CD4-positive, alpha-beta memory T cell (primary cell): Measurements from ENCODE around the gene BATF2. TPM values are rescaled to one million over a fixed set of nuclear protein-coding genes. Genes with fewer than 3 reads are reported as not detected.
A peak's percentile ranks its signal among the peaks of the same experiment; 100 is the strongest.
"Not testable (repeated sequence)": the region's sequence is repeated elsewhere in the genome, so short reads cannot be mapped to it uniquely, and the experiment has no call there.

Source experiments
- CTCF ChIA-PET: fragments of 350-600 bp; sonication (Branson Sonifier 250); formaldehyde crosslinking; loops from one replicate; lab custom pipeline; 2021; ENCODE audit warnings: inconsistent platforms; ENCODE audit not compliant: partially characterized antibody; lab: Charles Lee
- POLR2A ChIA-PET: fragments of 350-600 bp; sonication (Branson Sonifier 250); formaldehyde crosslinking; loops from one replicate; lab custom pipeline; 2021; ENCODE audit not compliant: partially characterized antibody; lab: Charles Lee
- DNase-seq, 5 donors: peaks; one replicate each; pipeline versions ENCODE4 v3.0.0 to v3.0.0-alpha.2; 2020 to 2022; ENCODE audit warnings: mixed read lengths in 1 of 5
- H3K27ac ChIP-seq: one replicate; pipeline ENCODE4 v1.7.0; 2013; ENCODE audit warnings: low read depth, low read length
- H3K27me3 ChIP-seq: 2 replicates; pipeline ENCODE4 v1.7.0; 2013; ENCODE audit warnings: mild to moderate bottlenecking, low read length, moderate library complexity; ENCODE audit not compliant: insufficient read depth
- H3K36me3 ChIP-seq: 2 replicates; pipeline ENCODE4 v1.7.0; 2013; ENCODE audit warnings: mild to moderate bottlenecking, low read length, moderate library complexity; ENCODE audit not compliant: insufficient read depth
- H3K4me1 ChIP-seq: 2 replicates; pipeline ENCODE4 v1.7.0; 2013; ENCODE audit warnings: mild to moderate bottlenecking, low read length, moderate library complexity; ENCODE audit not compliant: insufficient read depth
- H3K4me3 ChIP-seq, 2 donors: one replicate each; pipeline ENCODE4 v1.7.0; 2013; ENCODE audit warnings: low read length in 2 of 2, mild to moderate bottlenecking in 1 of 2
- H3K9me3 ChIP-seq, 2 donors: one replicate each; pipeline ENCODE4 v1.7.0; 2013; ENCODE audit warnings: low read length in 2 of 2, control low read depth in 1 of 2; ENCODE audit not compliant: control insufficient read depth in 1 of 2
- H3K27ac Mint-ChIP-seq, 7 donors: one replicate each; pipeline ENCODE4 v1.8.0; 2020 to 2021; ENCODE audit warnings: mixed read lengths in 7 of 7, mild to moderate bottlenecking in 6 of 7, inconsistent platforms in 3 of 7, moderate library complexity in 3 of 7
- H3K27me3 Mint-ChIP-seq, 2 donors: one replicate each; pipeline ENCODE4 v1.8.0; 2020 to 2021; ENCODE audit warnings: mixed read lengths in 2 of 2
- H3K36me3 Mint-ChIP-seq, 2 donors: one replicate each; pipeline ENCODE4 v1.8.0; 2020 to 2021; ENCODE audit warnings: mixed read lengths in 2 of 2, inconsistent platforms in 1 of 2, mild to moderate bottlenecking in 1 of 2
- H3K4me1 Mint-ChIP-seq, 4 donors: one replicate each; pipeline ENCODE4 v1.8.0; 2020 to 2021; ENCODE audit warnings: mixed read lengths in 4 of 4, mild to moderate bottlenecking in 1 of 4
- H3K4me3 Mint-ChIP-seq, 8 donors: one replicate each; pipeline ENCODE4 v1.8.0; 2020 to 2021; ENCODE audit warnings: mixed read lengths in 8 of 8, mild to moderate bottlenecking in 7 of 8, moderate library complexity in 6 of 8, inconsistent platforms in 3 of 8
- H3K9me3 Mint-ChIP-seq, 8 donors: one replicate each; pipeline ENCODE4 v1.8.0; 2020 to 2021; ENCODE audit warnings: mixed read lengths in 8 of 8, mild to moderate bottlenecking in 5 of 8, inconsistent platforms in 3 of 8, moderate library complexity in 1 of 8
- intact Hi-C: fragments of 100-400 bp; cut with micrococcal nuclease; formaldehyde crosslinking; loops from one replicate; pipeline ENCODE4 v1.15.1; 2023
- polyA plus RNA-seq, 2 donors: library from polyadenylated mRNA; unstranded; fragments of 300-500 nt; fragmentation: Illumina TruSeq; gene quantifications; one replicate each; pipeline ENCODE4 v1.2.3, GENCODE V29; 2021
- total RNA-seq, 2 experiments: library from RNA; stranded (reverse); gene quantifications; one replicate each; pipeline ENCODE4 v1.2.3, GENCODE V29; 2021

BATF2 gene
- total and polyA plus RNA-seq, 4 experiments from 2014 or later: 0.17 TPM; not detected in 3

DNA sequence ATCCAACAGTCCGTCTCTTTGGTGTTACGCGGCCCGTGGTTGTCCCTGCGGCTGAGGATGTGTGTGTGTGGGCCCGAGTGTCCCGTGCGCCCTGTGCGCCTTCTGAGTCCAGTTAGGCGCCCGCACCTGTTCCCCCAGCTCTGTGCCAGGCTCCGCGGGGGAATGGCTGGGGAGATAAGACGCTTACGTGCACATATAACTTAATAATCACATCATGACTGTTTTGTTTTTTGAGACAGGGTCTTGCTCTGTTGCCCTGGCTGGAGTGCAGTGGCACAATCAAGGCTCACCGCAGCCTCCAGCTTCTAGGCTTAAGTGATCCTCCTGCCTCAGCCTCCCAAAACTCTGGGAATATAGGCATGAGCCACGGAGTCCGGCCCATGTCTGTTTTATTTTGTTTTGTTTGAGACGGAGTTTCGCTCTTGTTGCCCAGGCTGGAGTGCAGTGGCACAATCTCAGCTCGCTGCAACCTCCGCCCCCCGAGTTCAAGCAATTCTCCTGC lies 18.0 kb upstream of the BATF2 start:
- intact Hi-C loops: loop anchor here (1.0 to 5.0 kb wide), 4 partner anchors 13 to 227 kb away; partner anchors contain the start of gene SNX15
- peaks cover 0 to 7% of the 10 kb centered on the region in 2 donors for H3K36me3 Mint-ChIP-seq
- DNase-seq: no peak
- CTCF ChIA-PET: interaction anchor here (0.8 to 7.1 kb wide), 20 partner anchors 9 to 579 kb away, joined by 3 to 65 read pairs (median 4); partner anchors contain the start of genes BATF2, CDC42BPG, CDCA5 and FAU
- H3K27ac ChIP-seq: peak overlapping the region; percentile 98
- H3K4me1 Mint-ChIP-seq: peaks cover 13 to 28% (median 23%) of the 10 kb centered on the region in 4 donors
- H3K4me3 Mint-ChIP-seq: peak overlapping the region; percentile 88 to 97 (median 92)
- H3K9me3 Mint-ChIP-seq: no peaks in the 10 kb centered on the region
- peaks cover 6% of the 10 kb centered on the region for H3K36me3 ChIP-seq
- no peaks in the 10 kb centered on the region for H3K27me3 Mint-ChIP-seq
- H3K9me3 ChIP-seq: no peaks in the 10 kb centered on the region
- POLR2A ChIA-PET: interaction anchor here (0.8 to 3.3 kb wide), 27 partner anchors 10 to 1358 kb away, joined by 3 to 21 read pairs (median 4); partner anchors contain the start of genes CAPN1, FAU, MAJIN and MRPL49
- H3K27ac Mint-ChIP-seq: peak overlapping the region; percentile 85 to 96 (median 93)
- H3K4me1 ChIP-seq: peaks cover 23% of the 10 kb centered on the region
- no peaks in the 10 kb centered on the region for H3K27me3 ChIP-seq
- H3K4me3 ChIP-seq: peak overlapping the region; percentile 52 to 97

DNA sequence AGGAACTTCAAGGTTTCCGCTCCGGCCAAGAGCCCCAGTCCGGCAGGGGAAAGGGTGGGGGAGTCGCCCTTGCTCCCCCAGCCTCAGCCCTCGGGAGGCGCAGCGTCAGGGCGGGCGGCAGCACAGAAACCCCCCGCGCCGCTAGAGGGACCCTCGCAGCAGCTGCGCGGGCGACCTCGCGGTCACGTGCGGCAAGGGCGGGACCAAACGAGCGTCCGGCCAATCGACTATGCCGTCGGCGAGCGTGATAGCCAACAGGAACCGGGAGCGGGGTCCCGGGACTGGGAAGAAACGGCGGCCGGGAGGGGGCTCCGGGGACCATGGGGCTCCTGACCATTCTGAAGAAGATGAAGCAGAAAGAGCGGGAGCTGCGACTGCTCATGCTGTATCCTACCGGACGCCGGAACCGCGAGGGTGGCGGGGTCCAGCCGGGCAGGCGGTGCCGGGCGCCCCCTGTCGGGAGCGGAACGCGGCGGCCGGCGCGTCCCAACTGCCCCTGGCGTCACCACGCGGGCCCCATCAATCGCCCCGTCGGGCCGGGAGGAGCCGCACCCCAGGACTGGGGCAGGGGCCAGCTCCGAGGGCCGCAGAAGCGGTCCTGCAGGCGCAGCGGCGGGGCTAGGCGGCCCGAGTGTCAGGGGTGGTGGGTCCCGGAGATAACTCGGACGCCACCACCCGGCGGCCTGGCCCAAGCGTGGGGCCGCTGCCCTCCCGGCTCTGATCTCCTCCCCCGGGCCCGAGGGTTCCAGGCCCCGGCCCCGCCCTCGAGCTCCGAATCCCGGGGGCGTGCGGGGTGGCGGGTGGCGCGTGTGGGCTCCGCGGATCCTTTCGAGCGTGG lies 17.3 kb upstream of the BATF2 start, which contains the start of gene ARL2:
Gene ARL2, plus strand, starts transcription at position 273 of the 838 bp plus-strand sequence. Its CDS starts 48 bp downstream, at position 321.
- Mint-ChIP-seq H3K27ac (peak within 1 kb of the TSS; percentile 95 to 98 (median 97)), H3K36me3 (peaks cover 0 to 5% of the 10 kb centered on the region in 2 donors), H3K4me3 (peak within 1 kb of the TSS; percentile 89 to 97 (median 92)), H3K27me3 (no peaks in the 10 kb centered on the region), H3K4me1 (peaks cover 13 to 28% (median 23%) of the 10 kb centered on the region in 4 donors), H3K9me3 (no peaks in the 10 kb centered on the region)
- Histone ChIP-seq H3K4me3 (peak within 1 kb of the TSS; percentile 90 to 97), H3K36me3 (peaks cover 6% of the 10 kb centered on the region), H3K27ac (peak within 1 kb of the TSS; percentile 98), H3K9me3 (no peaks in the 10 kb centered on the region), H3K4me1 (peaks cover 23% of the 10 kb centered on the region), H3K27me3 (no peaks in the 10 kb centered on the region)
- DNase-seq: peak; percentile 80 to 85 (median 82)
- POLR2A ChIA-PET: interaction anchor here (0.6 to 3.3 kb wide), 30 partner anchors 11 to 1358 kb away, joined by 3 to 21 read pairs (median 4); partner anchors contain the start of genes CAPN1, CDC42BPG, FAU and MAJIN
- CTCF ChIA-PET: interaction anchor here (0.8 to 7.1 kb wide), 20 partner anchors 9 to 303 kb away, joined by 3 to 65 read pairs (median 4); partner anchors contain the start of genes BATF2, CDC42BPG, CDCA5 and FAU
- intact Hi-C loops: loop anchor here (1.0 to 5.0 kb wide), 10 partner anchors 13 to 227 kb away; partner anchors contain the start of genes ATG2A, CDCA5, FAU and MRPL49

GRCh38 chr11:65013130-65013887 lies 16.5 kb upstream of the BATF2 start:
- peaks cover 3% of the 10 kb centered on the region for H3K36me3 ChIP-seq
- ChIA-PET CTCF (interaction anchor here (0.6 to 7.1 kb wide), 26 partner anchors 10 to 318 kb away, joined by 3 to 65 read pairs (median 3); partner anchors contain the start of genes BATF2, CDCA5, FAU and MAJIN), POLR2A (interaction anchor here (0.8 to 3.3 kb wide), 15 partner anchors 12 to 1359 kb away, joined by 3 to 21 read pairs (median 6); partner anchors contain the start of genes CDC42BPG, FAU, MRPL49 and PPP2R5B)
- peak overlapping the region; percentile 95 to 98 (median 97) for H3K27ac Mint-ChIP-seq
- H3K4me1 ChIP-seq: peaks cover 23% of the 10 kb centered on the region
- peak overlapping the region; percentile 90 to 97 for H3K4me3 ChIP-seq
- H3K27me3 Mint-ChIP-seq: no peaks in the 10 kb centered on the region
- H3K4me1 Mint-ChIP-seq: peaks cover 13 to 28% (median 23%) of the 10 kb centered on the region in 4 donors
- peak; percentile 89 to 94 (median 90) for DNase-seq
- no peaks in the 10 kb centered on the region for H3K9me3 Mint-ChIP-seq
- peak overlapping the region; percentile 98 for H3K27ac ChIP-seq
- H3K27me3 ChIP-seq: no peaks in the 10 kb centered on the region
- peaks cover 0 to 5% of the 10 kb centered on the region in 2 donors for H3K36me3 Mint-ChIP-seq
- intact Hi-C loops: loop anchor here (1.0 to 5.0 kb wide), 7 partner anchors 65 to 226 kb away; partner anchors contain the start of genes ATG2A, CDCA5, FAU and MRPL49
- no peaks in the 10 kb centered on the region for H3K9me3 ChIP-seq
- H3K4me3 Mint-ChIP-seq: peak overlapping the region; percentile 89 to 97 (median 92)

DNA sequence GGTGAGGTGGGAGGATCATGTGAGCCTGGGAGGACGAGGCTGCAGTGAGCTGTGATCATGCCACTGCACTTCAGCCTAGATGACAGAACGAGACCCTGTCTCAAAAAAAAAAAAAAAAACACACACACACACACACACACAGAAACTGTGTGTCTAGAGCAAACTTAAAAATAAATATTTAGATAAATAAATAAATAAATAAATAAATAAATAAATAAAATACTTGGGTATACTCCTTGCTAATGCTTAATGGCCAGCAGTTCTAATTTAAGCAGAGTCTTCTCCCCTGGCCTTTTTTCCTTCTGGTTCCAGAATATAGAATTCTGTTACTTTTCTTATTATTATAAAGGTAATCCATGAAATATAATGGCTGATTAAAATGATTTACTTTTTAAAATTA lies 12.1 kb upstream of the BATF2 start:
- ChIA-PET CTCF (interaction anchor here (6.7 kb wide), 1 partner anchor 68 kb away, joined by 57 read pairs; no protein-coding TSS in a partner anchor), POLR2A (no interaction called here)
- Histone ChIP-seq H3K4me1 (peaks cover 7% of the 10 kb centered on the region), H3K9me3 (no peaks in the 10 kb centered on the region), H3K27ac (no peak overlapping the region), H3K4me3 (no peak overlapping the region), H3K27me3 (no peaks in the 10 kb centered on the region), H3K36me3 (no peaks in the 10 kb centered on the region)
- Mint-ChIP-seq H3K9me3 (no peaks in the 10 kb centered on the region), H3K36me3 (peaks cover 0 to 3% of the 10 kb centered on the region in 2 donors), H3K4me1 (peaks cover 5 to 10% (median 5%) of the 10 kb centered on the region in 4 donors), H3K27ac (no peak overlapping the region), H3K27me3 (no peaks in the 10 kb centered on the region), H3K4me3 (no peak overlapping the region)
- no peak for DNase-seq
- intact Hi-C loops: no loop called here

DNA sequence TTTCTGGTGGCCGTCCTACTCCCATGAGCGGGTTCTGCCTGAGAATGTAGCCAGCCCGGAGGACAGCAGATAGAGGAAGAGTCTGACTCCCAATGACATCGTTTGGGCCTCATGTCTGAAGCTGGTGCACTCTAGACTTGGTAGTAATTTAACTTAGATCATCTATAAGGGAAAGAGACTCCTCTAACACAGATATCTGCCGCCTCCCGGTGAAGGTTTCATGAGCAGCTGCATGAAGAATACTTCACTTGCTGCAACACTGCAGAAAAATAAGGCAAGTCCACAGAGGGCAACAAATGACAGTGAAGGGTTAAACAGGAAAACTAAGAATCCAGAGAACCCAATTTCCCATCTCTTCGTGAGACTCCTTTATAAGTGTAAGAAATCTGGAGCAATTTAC lies 11.2 kb upstream of the BATF2 start:
- CTCF ChIA-PET: no interaction called here
- H3K36me3 Mint-ChIP-seq: no peaks in the 10 kb centered on the region
- intact Hi-C loops: no loop called here

GRCh38 chr11:65003968-65004367 lies 7.2 kb upstream of the BATF2 start:
- H3K27ac ChIP-seq, H3K9me3 ChIP-seq, H3K27ac Mint-ChIP-seq, H3K36me3 Mint-ChIP-seq, H3K9me3 Mint-ChIP-seq, DNase-seq, POLR2A ChIA-PET, H3K4me1 Mint-ChIP-seq, H3K27me3 Mint-ChIP-seq, H3K4me3 ChIP-seq, intact Hi-C loops, H3K4me3 Mint-ChIP-seq, H3K27me3 ChIP-seq, H3K36me3 ChIP-seq, H3K4me1 ChIP-seq: not testable (repeated sequence)
- CTCF ChIA-PET: interaction anchor here (1.5 kb wide), 1 partner anchor 10 kb away, joined by 3 read pairs; the partner anchor contains the start of gene ARL2

More for the DNA sequence above, 11.2 kb upstream of the BATF2 start:
- no peak overlapping the region for H3K4me3 ChIP-seq
- no peak overlapping the region for H3K27ac ChIP-seq
- H3K27me3 ChIP-seq: no peaks in the 10 kb centered on the region
- H3K9me3 ChIP-seq: no peaks in the 10 kb centered on the region
- POLR2A ChIA-PET: no interaction called here
- H3K27ac Mint-ChIP-seq: peak overlapping the region in 1 of 7 donors; percentile 25
- no peak for DNase-seq
- no peaks in the 10 kb centered on the region for H3K9me3 Mint-ChIP-seq
- no peaks in the 10 kb centered on the region for H3K36me3 ChIP-seq
- H3K4me1 Mint-ChIP-seq: peaks cover under 1 to 2% (median 1%) of the 10 kb centered on the region in 4 donors
- peaks cover 1% of the 10 kb centered on the region for H3K4me1 ChIP-seq
- no peaks in the 10 kb centered on the region for H3K27me3 Mint-ChIP-seq
- H3K4me3 Mint-ChIP-seq: no peak overlapping the region
